Measurements from ENCODE around the gene KCNIP4.

- TF ChIP-seq CTCF (IDR thresholded peaks at IDR 0.05 in 2 of 3, conservative IDR thresholded peaks at IDR 0.05 in 1 of 3; ENCODE audit: control insufficient read depth in 2 of 3, extremely low read depth in 1 of 3, insufficient read depth in 1 of 3, low read depth in 3 of 3, low read length in 3 of 3) (no peak), SP1 (IDR thresholded peaks at IDR 0.05; ENCODE audit: low read depth, low read length) (no peak), YY1 (IDR thresholded peaks at IDR 0.05; ENCODE audit: low read depth, low read length) (no peak), RELA (IDR thresholded peaks at IDR 0.05; ENCODE audit: borderline replicate concordance, partially characterized antibody) (no peak), GABPA (IDR thresholded peaks at IDR 0.05; ENCODE audit: low read depth) (no peak), RAD21 (IDR thresholded peaks at IDR 0.05; ENCODE audit: insufficient read depth, low read depth, low read length) (no peak), CBX5 (IDR thresholded peaks at IDR 0.05; ENCODE audit: low read depth) (no peak)
Observed at GRCh38 chr4:21726255-21726815, 222.2 kb downstream of the KCNIP4 start.

Measured in GM12878 (cell line).